Endothelial cell of umbilical vein (primary cell): Measurements from ENCODE around the gene RTN4RL1. TPM values are rescaled to one million over a fixed set of nuclear protein-coding genes. Genes with fewer than 3 reads are reported as not detected.

Experiments used
- BruUV-seq: library from RNA; stranded (reverse); fragments of 400-500 nt; replicated peaks from 2 replicates; lab custom pipeline; 2021; lab: Mats Ljungman, UMichigan
- CTCF ChIA-PET: fragments of 300-600, 350-600 bp; sonication (Branson Sonifier 250); formaldehyde crosslinking; loops from one replicate; lab custom pipeline; 2021; ENCODE audit warnings: antibody characterized with exemption, inconsistent platforms; lab: Charles Lee
- POLR2A ChIA-PET: fragments of 300-600, 350-600 bp; sonication (Branson Sonifier 250); formaldehyde crosslinking; loops from one replicate; lab custom pipeline; 2021; ENCODE audit warnings: antibody characterized with exemption, inconsistent platforms; lab: Charles Lee
- DNase-seq: peaks from one replicate; pipeline ENCODE4 v3.0.0-alpha.2; 2011; ENCODE audit warnings: low read depth, low spot score
- FAIRE-seq: peaks from 2 replicates; lab custom pipeline; 2011; peaks lifted over from hg19 to GRCh38; lab: Jason Lieb, UNC
- H2AFZ ChIP-seq: 2 replicates; pipeline ENCODE4 v1.6.0; 2012; ENCODE audit warnings: low read depth, low read length, control low read depth, inconsistent platforms
- H3K27ac ChIP-seq: 2 replicates; pipeline ENCODE4 v1.5.1; 2011; ENCODE audit warnings: low read depth, mild to moderate bottlenecking, control low read depth, low read length, moderate library complexity; ENCODE audit not compliant: insufficient read depth
- H3K27me3 ChIP-seq, 2 experiments: 2 replicates each; pipeline versions ENCODE4 v1.6.0 to v1.6.1; 2011; ENCODE audit warnings: low read length in 2 of 2, mixed read lengths in 1 of 2; ENCODE audit not compliant: control insufficient read depth in 2 of 2, insufficient read depth in 2 of 2
- H3K36me3 ChIP-seq, 2 experiments: 2 replicates in 1 of 2; 3 replicates in 1 of 2; pipeline ENCODE4 v1.5.1; 2011; ENCODE audit warnings: low read length in 2 of 2, mild to moderate bottlenecking in 1 of 2, moderate library complexity in 1 of 2; ENCODE audit not compliant: control insufficient read depth in 2 of 2, insufficient read depth in 2 of 2; ENCODE audit errors: extremely low read depth in 1 of 2
- H3K4me1 ChIP-seq: 3 replicates; pipeline ENCODE4 v1.5.1; 2011; ENCODE audit warnings: mild to moderate bottlenecking, low read length; ENCODE audit not compliant: control insufficient read depth, insufficient read depth; ENCODE audit errors: extremely low read depth
- H3K4me2 ChIP-seq: 2 replicates; pipeline ENCODE4 v1.6.1; 2011; ENCODE audit warnings: low read length, control low read depth, mixed read lengths; ENCODE audit not compliant: insufficient read depth
- H3K4me3 ChIP-seq, 3 experiments: fragments of 200-600 bp in 1 of 3; sonication (generic), shearing (Covaris generic) in 1 of 3; replicated peaks in 1 of 3; 2 replicates each; pipeline ENCODE4 v1.5.1; 2011 to 2016; ENCODE audit warnings: control low read depth in 3 of 3, low read length in 3 of 3, mild to moderate bottlenecking in 2 of 3, inconsistent platforms in 1 of 3, low read depth in 1 of 3, moderate library complexity in 1 of 3; ENCODE audit not compliant: insufficient read depth in 1 of 3
- H3K79me2 ChIP-seq: 2 replicates; pipeline ENCODE4 v1.6.0; 2012; ENCODE audit warnings: low read length, inconsistent platforms; ENCODE audit not compliant: control insufficient read depth, insufficient read depth
- H3K9ac ChIP-seq: replicated peaks from 2 replicates; pipeline ENCODE3; 2011; ENCODE audit warnings: low read length, control low read depth; ENCODE audit not compliant: insufficient read depth; ENCODE audit errors: extremely low read depth
- H3K9me1 ChIP-seq: replicated peaks from 3 replicates; pipeline ENCODE4 v1.6.0; 2011; ENCODE audit warnings: mild to moderate bottlenecking, low read length; ENCODE audit not compliant: control insufficient read depth, insufficient read depth; ENCODE audit errors: extremely low read depth
- H3K9me3 ChIP-seq: replicated peaks from 2 replicates; pipeline ENCODE4 v1.5.1; 2012; ENCODE audit warnings: low read length, inconsistent platforms; ENCODE audit not compliant: control insufficient read depth, insufficient read depth
- H4K20me1 ChIP-seq: replicated peaks from 2 replicates; pipeline ENCODE3; 2011; ENCODE audit warnings: mild to moderate bottlenecking, low read length; ENCODE audit not compliant: control insufficient read depth, insufficient read depth; ENCODE audit errors: extremely low read depth
- CTCF ChIP-seq, 2 donors: IDR thresholded peaks; 1 replicate in 1 of 2; 2 replicates in 1 of 2; pipeline ENCODE4 v1.5.1; 2011; ENCODE audit warnings: low read length in 2 of 2, mild to moderate bottlenecking in 2 of 2, moderate library complexity in 2 of 2, control low read depth in 1 of 2, inconsistent platforms in 1 of 2, low read depth in 1 of 2; ENCODE audit not compliant: insufficient read depth in 1 of 2; ENCODE audit errors: extremely low read depth in 1 of 2
- EZH2 ChIP-seq: IDR thresholded peaks from 2 replicates; pipeline ENCODE4 v1.6.1; 2012; ENCODE audit warnings: borderline replicate concordance, low read depth, mild to moderate bottlenecking, moderate library complexity, low read length, inconsistent platforms; ENCODE audit not compliant: severe bottlenecking
- FOS ChIP-seq: IDR thresholded peaks from 2 replicates; pipeline ENCODE4 v1.6.1; 2011; ENCODE audit warnings: mild to moderate bottlenecking, low read length, moderate library complexity, borderline replicate concordance; ENCODE audit not compliant: insufficient read depth
- GATA2 ChIP-seq: IDR thresholded peaks from 2 replicates; pipeline ENCODE4 v1.7.0; 2011; ENCODE audit warnings: low read depth, mild to moderate bottlenecking, moderate library complexity, mixed read lengths, low read length; ENCODE audit not compliant: insufficient read length, insufficient read depth
- JUN ChIP-seq: IDR thresholded peaks from 2 replicates; pipeline ENCODE4 v1.6.1; 2011; ENCODE audit warnings: borderline replicate concordance, low read depth; ENCODE audit not compliant: insufficient read length, insufficient read depth
- MAX ChIP-seq: IDR thresholded peaks from 2 replicates; pipeline ENCODE4 v1.6.1; 2011; ENCODE audit not compliant: insufficient read depth, insufficient read length
- MYC ChIP-seq: IDR thresholded peaks from one replicate; pipeline ENCODE4 v1.6.1; 2011; ENCODE audit warnings: mild to moderate bottlenecking, low read depth, low read length
- POLR2A ChIP-seq: IDR thresholded peaks from 2 replicates; pipeline ENCODE4 v1.6.1; 2012; ENCODE audit warnings: low read depth, mild to moderate bottlenecking, control low read depth, low read length
- POLR2AphosphoS5 ChIP-seq: IDR thresholded peaks from 2 replicates; pipeline ENCODE4 v1.6.1; 2012; ENCODE audit warnings: low read depth, mild to moderate bottlenecking, control low read depth, low read length, moderate library complexity; ENCODE audit not compliant: insufficient read depth
- dilution Hi-C: fragments of 300-500 bp; cut with MboI; formaldehyde crosslinking; loops from one replicate; pipeline ENCODE4 v1.15.0; 2019; ENCODE audit warnings: low sequenced_read_pairs; ENCODE audit not compliant: extremely low pct_ligation_motif_present
- intact Hi-C: fragments of 100-400 bp; cut with micrococcal nuclease; formaldehyde crosslinking; loops from one replicate; pipeline ENCODE4 v1.10.0; 2022
- polyA plus RNA-seq, 4 experiments: library from polyadenylated mRNA; depleted of rRNA in 3 of 4; stranded (reverse) in 3 of 4; unstranded in 1 of 4; fragments of >200 nt; gene quantifications; 2 replicates each; pipeline versions ENCODE4 v1.2.1 to v1.2.3, GENCODE V29; 2011 to 2012; ENCODE audit warnings: missing spikeins in 1 of 4
- total RNA-seq: library from RNA; stranded (reverse); gene quantifications from 2 replicates; pipeline ENCODE4 v1.2.3, GENCODE V29; 2021

RTN4RL1 gene
- total and polyA plus RNA-seq, 2 donors (not counting 3 experiments of a cell fraction or from before 2014, with no cell fraction given) = 0.04 TPM; not detected in 1

GRCh38 chr17:2049333-2050299 is 24.5 kb upstream of the RTN4RL1 start:
- Histone ChIP-seq H3K4me2 (peak overlapping the region; percentile 77), H3K4me3 (peak overlapping the region; percentile 46 to 57 (median 48)), H3K27me3 (peaks cover 2 to 11% of the 10 kb centered on the region in 2 experiments), H2AFZ (peak overlapping the region; percentile 8), H3K36me3 (no peaks in the 10 kb centered on the region), H3K9me1 (no peaks in the 10 kb centered on the region), H3K27ac (peak overlapping the region; percentile 1), H3K4me1 (peaks cover 20% of the 10 kb centered on the region), H4K20me1 (no peaks in the 10 kb centered on the region), H3K9me3 (no peaks in the 10 kb centered on the region), H3K9ac (peak overlapping the region; percentile 74), H3K79me2 (no peaks in the 10 kb centered on the region)
- ChIA-PET CTCF (interaction anchor here (0.6 to 2.7 kb wide), 3 partner anchors 141 to 233 kb away, joined by 3 to 27 read pairs (median 5); no protein-coding TSS in a partner anchor), POLR2A (no interaction called here)
- TF ChIP-seq POLR2AphosphoS5 (no peak), MAX (peak; percentile 3)
- TSS peak; percentile 19 for BruUV-seq
- dilution Hi-C loops (no loop called here), intact Hi-C loops (loop anchor here (5.0 kb wide), 2 partner anchors 288 to 368 kb away; partner anchors contain the start of genes SGSM2 and TSR1)
- FAIRE-seq (peak; percentile 59), DNase-seq (peak; percentile 78)

GRCh38 chr17:2048805-2049204 is 23.7 kb upstream of the RTN4RL1 start:
- POLR2A ChIA-PET = no interaction called here
- TF ChIP-seq GATA2 (no peak), FOS (no peak), JUN (no peak), CTCF (IDR thresholded peaks at IDR 0.05; ENCODE audit: extremely low read depth in 1 of 2, insufficient read depth in 1 of 2, low read depth in 1 of 2, low read length in 2 of 2) (no peak), MYC (no peak), POLR2A (no peak), MAX (no peak), POLR2AphosphoS5 (no peak), EZH2 (no peak)
- BruUV-seq = no TSS peak
- Histone ChIP-seq H3K9me1 (no peaks in the 10 kb centered on the region), H3K4me2 (no peak overlapping the region), H4K20me1 (no peaks in the 10 kb centered on the region), H3K9me3 (no peaks in the 10 kb centered on the region), H3K27me3 (peaks cover 2 to 11% of the 10 kb centered on the region in 2 experiments), H3K79me2 (peaks cover under 1% of the 10 kb centered on the region), H3K4me3 (peak overlapping the region in 1 of 3 experiments; percentile 57), H3K9ac (peak overlapping the region; percentile 74), H2AFZ (no peak overlapping the region), H3K36me3 (peaks cover 0 to 3% of the 10 kb centered on the region in 2 experiments), H3K4me1 (peaks cover 12% of the 10 kb centered on the region), H3K27ac (no peak overlapping the region)
- no peak for FAIRE-seq
- no peak for DNase-seq
- intact Hi-C loops (no loop called here), dilution Hi-C loops (no loop called here)
- CTCF ChIA-PET = interaction anchor here (1.4 kb wide), 1 partner anchor 140 kb away, joined by 5 read pairs; no protein-coding TSS in a partner anchor
